ENCODE data around the gene FAF1.

FAF1 gene

DNA sequence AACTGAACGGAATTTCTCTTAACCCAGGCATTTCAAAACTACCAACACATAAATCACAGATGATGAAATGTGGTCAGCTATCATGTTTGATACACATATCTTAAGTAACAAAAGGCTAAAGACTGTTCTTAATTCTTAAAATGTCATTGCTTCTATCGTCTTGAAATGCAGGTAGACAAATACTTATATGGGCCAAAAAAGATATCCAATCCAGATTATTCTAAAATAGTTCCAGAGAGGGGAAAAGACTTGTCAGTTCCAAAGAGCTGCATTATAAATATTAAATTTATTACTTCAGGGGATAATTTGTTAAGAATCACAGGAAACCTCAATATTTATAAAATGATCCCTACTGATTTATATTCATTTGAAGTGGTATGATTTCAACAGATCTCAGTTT lies 259.4 kb downstream of the FAF1 start:
- no peak for DNase-seq (ENCODE audit: low spot score)

GRCh38 chr1:50700214-50700613 lies 259.9 kb downstream of the FAF1 start:
- DNase-seq (ENCODE audit: low spot score) = no peak

DNA sequence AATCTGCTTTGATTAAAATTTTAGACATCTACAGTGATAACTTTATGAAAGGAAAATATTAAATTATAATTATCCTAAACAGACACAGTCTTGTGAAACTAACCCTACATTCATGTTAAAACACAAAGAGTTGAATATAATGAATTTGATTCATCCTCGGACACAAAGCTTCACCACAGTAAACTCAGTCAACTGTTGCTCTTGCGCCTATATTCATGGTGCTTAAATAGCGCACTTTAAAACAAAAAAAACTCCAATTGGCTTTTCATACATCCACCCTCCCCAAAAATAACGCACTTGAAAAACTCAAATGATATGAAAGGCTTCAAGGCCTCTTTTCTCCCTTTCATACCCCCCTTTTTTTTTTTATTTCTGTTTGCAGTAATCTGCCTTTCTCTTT lies 260.3 kb downstream of the FAF1 start:
- DNase-seq (ENCODE audit: low spot score) = no peak

DNA sequence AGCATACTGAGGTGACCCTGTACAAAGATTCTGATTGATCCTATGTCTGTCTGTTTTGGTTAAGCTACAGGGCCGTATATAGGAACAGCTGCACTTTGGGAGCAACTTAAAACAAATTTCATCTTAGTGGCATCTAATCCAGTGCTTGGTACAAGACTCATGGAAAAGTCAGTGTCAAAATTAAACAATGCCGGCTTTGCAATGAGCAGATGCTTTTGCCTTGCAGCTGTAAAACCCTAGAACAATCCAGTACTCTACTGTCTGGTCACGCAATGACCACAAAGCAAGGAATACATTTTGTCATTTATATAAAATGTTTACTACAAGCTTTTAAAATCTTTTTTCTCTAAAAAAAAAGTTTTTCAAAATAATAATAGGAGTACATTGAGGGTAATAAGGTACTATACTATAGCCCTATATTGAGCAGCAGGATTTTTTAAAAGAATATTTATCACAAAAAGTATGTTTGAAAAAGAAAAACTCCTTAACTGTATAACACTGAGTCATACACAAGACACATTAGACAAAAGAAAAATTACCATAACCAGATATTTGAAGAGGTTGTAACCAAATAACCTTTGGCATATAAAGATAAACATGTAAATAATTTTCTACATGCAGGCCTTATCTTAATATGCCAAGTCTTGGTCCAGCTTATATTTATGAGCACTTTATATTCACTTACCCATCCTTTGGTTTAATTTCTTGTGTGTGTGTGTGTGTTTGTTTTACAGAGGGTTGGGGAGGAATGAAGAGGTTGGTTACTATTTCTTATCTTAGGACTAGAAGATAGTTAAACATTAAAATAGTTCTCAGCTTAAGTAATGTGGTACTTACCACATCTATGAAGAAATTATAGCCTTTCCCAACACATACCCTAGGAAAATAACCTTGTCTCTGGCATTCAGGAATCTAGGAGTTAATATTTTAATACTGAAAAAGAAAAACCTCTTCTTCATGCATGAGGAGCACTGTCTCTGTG lies 262.3 kb downstream of the FAF1 start:
- DNase-seq (ENCODE audit: low spot score) = peak; percentile 78

DNA sequence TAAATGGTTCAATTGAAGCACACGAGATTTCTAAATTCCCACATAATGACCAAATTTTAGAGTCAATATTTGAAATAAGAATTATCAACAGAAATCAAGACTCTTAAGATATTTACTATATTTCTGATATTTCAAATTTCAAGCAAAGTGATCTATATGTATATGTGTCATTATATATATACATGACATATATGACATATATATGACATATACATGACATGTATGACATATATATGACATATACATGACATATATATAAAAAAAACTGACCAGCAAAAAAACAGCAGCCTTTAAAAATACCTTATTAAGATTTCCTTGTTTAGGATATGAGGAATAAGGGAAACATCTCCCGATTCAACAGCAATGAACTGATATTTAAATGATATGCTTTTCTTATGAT lies 266.2 kb downstream of the FAF1 start:
- DNase-seq (ENCODE audit: low spot score) = no peak

DNA sequence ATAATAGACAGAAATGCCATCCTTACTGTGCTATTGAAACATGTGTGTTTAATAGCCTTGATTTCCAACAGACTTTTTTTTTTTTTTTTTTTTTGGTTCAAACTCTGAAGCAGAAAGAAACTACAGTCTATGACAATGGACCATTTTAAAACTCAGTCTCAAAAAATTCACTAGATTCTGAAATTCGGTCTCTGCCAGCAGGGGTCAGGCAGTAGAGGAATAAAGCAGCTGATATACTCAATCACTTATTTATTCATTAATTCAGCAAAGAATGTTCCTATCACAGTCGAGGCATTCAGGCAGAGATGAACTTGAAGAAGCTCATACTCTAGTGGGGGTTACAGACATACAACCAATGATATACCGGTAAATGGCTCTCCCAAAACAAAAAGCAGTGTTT lies 275.9 kb downstream of the FAF1 start:
- no peak for DNase-seq (ENCODE audit: low spot score)

- peak; percentile 36 for DNase-seq (ENCODE audit: low spot score)
Measured at GRCh38 chr1:50681931-50682330, 278.1 kb downstream of the FAF1 start.

DNA sequence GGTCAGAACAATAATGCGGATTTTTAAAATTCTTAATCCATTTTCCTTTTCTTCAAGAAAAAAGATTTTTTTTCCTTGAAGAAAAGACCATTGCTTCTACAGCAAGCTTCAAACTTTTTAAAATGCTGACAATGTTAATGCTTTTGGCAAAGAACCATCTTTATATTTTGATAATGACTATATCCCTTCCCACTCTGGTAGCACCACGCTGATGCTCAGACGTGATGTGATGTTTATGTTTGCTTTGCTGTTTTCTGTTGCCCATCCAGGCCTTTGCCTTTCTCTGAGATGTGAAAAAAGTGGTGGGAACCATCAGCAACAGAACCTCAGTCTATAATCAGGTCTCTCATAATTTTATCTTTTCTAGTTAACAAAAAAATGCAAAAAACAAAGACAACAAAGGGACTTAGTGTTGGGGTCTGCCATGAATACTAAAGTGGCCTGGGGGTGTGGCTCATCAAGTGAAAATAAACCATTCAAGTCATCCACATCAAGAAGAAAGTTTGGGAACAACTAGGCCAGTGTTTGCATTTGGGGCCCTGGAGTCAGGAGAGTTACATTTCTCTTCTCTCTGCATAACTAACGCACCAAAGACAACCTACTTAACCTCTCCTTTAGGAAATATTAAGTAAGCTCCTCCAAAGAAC lies 292.2 kb downstream of the FAF1 start:
- no peak for DNase-seq (ENCODE audit: low spot score)

DNA sequence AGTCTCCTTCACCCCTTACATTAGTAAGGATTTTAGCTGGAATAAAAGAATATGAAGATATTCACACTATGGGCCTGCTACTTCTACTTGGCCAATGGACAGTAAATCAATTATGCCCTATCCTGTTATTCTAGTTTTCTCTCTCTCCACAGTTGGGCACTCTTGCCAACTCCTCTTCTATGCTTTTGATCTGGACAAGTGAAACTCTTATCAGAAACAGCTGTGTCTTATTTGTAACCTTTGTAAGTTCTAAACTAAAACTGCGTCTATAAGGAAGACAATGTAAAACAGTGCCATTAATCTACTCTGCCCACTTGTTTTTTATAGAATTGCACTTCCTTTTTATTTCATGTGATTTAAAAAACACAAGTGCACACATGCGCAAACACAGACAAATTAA lies 292.8 kb downstream of the FAF1 start:
- no peak for DNase-seq (ENCODE audit: low spot score)

GRCh38 chr1:50666849-50667248 lies 293.2 kb downstream of the FAF1 start:
- DNase-seq (ENCODE audit: low spot score) = no peak

- no peak for DNase-seq (ENCODE audit: low spot score)
Measured at GRCh38 chr1:50665413-50665812, 294.7 kb downstream of the FAF1 start.

- peak; percentile 22 for DNase-seq (ENCODE audit: low spot score)
Measured at GRCh38 chr1:50661626-50662025, 298.4 kb downstream of the FAF1 start.

DNA sequence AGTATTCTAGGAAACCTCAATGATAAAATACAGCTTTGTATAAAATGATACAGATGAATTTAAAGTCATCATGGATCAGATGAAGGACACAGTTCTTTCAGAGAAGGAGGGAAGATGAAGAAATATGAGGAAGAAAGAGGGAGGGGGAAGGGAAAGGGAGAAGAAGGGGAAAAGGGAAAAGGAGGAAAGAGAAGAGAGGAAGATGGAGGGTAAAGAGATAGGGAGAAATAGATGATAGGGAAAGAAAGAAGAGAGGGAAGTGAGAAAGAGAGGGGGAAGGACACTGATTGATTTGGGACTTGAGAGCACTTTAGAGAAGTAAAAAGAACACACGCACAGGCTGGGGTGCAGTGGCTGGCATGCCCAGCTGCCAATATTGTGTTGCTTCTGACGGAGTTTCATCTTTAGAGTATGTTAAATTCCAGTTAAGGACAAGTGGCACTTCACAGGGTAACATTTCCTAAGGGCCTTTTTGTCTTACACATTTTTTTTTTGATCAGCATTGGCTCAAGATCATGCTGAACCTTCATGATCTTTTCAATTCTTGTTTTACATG lies 300.9 kb downstream of the FAF1 start:
- no peak for DNase-seq (ENCODE audit: low spot score)

- DNase-seq (ENCODE audit: low spot score) = no peak
Measured at GRCh38 chr1:50658459-50659076, 301.5 kb downstream of the FAF1 start.

GRCh38 chr1:50656931-50657330 lies 303.1 kb downstream of the FAF1 start:
- no peak for DNase-seq (ENCODE audit: low spot score)

GRCh38 chr1:50651476-50652263 lies 308.4 kb downstream of the FAF1 start:
- DNase-seq (ENCODE audit: low spot score) = no peak

DNA sequence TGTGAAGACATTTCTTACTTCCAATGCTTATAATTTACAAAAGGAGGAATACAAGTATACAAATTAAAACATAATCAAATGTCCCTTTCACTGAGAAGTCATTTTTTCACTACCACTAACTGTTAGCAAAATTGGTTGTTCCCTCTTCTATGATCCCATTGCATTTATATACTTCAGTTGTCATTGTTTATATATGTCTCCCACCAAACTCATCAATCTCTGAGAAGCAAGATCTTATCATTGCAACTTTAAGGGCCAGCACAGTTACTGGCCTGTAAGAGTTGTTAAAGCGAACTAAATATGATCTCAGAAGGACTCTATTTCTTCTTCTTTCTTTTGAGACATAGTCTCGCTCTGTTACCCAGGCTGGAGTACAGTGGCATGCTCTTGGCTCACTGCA lies 313.5 kb downstream of the FAF1 start:
- no peak for DNase-seq (ENCODE audit: low spot score)

DNA sequence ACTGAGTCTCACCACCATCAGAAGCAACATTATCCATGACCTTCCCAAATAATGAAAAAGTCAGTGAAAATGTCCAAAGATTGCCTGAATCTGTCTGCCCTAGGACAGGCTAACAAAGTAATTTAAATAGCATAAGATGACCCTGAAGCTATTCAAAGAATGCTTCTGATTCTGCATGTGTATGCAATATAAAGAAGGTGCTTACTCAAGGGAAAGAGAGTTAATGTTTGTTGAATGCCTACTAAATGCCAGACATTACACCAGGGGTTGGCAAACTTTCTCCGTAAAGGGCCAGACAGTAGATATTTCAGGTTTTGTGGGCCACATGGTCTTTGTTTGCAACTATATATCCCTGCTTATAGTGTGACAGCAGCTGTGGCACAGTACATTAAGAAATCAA lies 314.9 kb downstream of the FAF1 start:
- no peak for DNase-seq (ENCODE audit: low spot score)

GRCh38 chr1:50644447-50645105 lies 315.5 kb downstream of the FAF1 start:
- DNase-seq (ENCODE audit: low spot score) = no peak

GRCh38 chr1:50637460-50637859 lies 322.6 kb downstream of the FAF1 start:
- DNase-seq (ENCODE audit: low spot score) = no peak

DNA sequence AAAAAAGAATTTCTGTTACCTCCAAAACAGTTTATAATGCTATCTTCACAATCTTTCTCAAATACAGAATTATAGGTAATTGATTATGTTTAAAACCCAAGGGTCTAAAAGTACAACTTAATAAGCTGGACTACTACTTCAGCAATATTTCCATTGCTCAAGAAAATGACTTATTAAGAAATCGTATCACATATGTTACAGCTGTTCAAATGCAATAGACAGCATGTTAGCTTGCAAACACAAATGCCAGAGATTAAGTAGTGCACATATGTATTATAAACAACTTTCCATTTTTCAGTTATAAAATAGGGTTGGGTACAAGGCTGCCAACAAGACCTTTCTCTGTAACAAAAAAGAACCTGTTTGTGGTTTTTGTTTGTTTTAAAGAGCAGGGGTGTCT lies 325.8 kb downstream of the FAF1 start:
- DNase-seq (ENCODE audit: low spot score) = no peak

Measured in kidney tubule cell (primary cell).